GM12873 (cell line): Measurements from ENCODE around the gene PRMT7.

Source experiments
- CTCF ChIP-seq: IDR thresholded peaks from 2 replicates; pipeline ENCODE4 v1.5.1; 2012; ENCODE audit warnings: low read depth, mild to moderate bottlenecking, moderate library complexity, low read length, control low read depth; ENCODE audit not compliant: insufficient read depth; ENCODE audit errors: missing control alignments

The PRMT7 gene

GRCh38 chr16:68285683-68286082 lies 25.1 kb upstream of the PRMT7 start:
- no peak for TF ChIP-seq CTCF

- TF ChIP-seq CTCF: no peak
Measured at GRCh38 chr16:68286153-68287074, 24.4 kb upstream of the PRMT7 start.

GRCh38 chr16:68287276-68288251 lies 23.3 kb upstream of the PRMT7 start:
- TF ChIP-seq CTCF: no peak

- no peak for TF ChIP-seq CTCF
Measured at GRCh38 chr16:68288252-68288650, 22.6 kb upstream of the PRMT7 start.

GRCh38 chr16:68289202-68289601 lies 21.6 kb upstream of the PRMT7 start:
- TF ChIP-seq CTCF: no peak

- no peak for TF ChIP-seq CTCF
Measured at GRCh38 chr16:68289621-68290329, 21.0 kb upstream of the PRMT7 start.
